HG02885 (cell line): Measurements from ENCODE around the gene PHACTR1.

ENCODE experiments used
- ATAC-seq: cut with Tn5 transposase; IDR thresholded peaks from one replicate; pipeline ENCODE4 v1.9.1; 2021; ENCODE audit warnings: mild to moderate bottlenecking; ENCODE audit not compliant: unreplicated experiment, poor library complexity

The PHACTR1 gene

DNA sequence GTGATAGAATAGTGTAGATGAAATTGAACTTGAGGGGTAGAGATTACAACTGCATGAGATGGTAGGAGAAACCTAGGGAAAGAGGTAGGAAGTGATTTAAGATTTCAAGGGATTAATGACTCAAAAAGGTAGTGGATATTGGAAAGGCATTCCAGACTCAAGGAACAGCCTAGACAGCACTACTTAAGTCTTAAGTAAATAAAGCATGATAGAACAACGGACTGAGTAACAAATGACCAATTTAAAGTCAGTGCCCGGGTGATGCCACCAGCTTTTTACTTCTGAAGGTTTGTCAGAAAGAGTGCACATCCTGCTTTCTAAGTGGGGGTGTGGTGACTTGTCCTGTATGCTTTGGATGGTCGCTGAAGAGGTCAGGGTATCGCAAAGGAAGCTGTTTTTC, 81.8 kb downstream of the PHACTR1 start:
- ATAC-seq = no peak

GRCh38 chr6:12800120-12800519, 83.6 kb downstream of the PHACTR1 start:
- no peak for ATAC-seq

DNA sequence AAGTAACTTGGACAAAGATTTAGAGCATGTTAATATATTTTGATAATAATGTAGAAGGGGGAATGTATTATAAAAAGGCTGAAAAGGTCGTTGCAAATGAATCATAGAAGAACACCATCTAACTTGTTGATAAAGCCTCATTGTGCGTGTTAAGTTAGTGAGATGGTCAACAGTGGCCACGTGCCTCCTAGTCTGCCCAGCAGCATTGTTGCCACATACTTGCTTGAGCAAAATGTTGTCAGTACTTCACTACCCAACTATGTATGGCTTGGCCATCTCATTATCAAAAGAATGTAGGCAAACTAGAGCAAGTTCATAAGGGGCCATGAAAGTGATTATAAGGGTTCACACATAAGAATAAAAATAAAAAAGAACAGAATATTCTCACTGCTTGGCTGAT, 84.6 kb downstream of the PHACTR1 start:
- no peak for ATAC-seq

- no peak for ATAC-seq
Observed at GRCh38 chr6:12802440-12802839, 85.9 kb downstream of the PHACTR1 start.

GRCh38 chr6:12803486-12803885, 86.9 kb downstream of the PHACTR1 start:
- ATAC-seq = no peak

GRCh38 chr6:12804952-12805645, 88.5 kb downstream of the PHACTR1 start:
- no peak for ATAC-seq

DNA sequence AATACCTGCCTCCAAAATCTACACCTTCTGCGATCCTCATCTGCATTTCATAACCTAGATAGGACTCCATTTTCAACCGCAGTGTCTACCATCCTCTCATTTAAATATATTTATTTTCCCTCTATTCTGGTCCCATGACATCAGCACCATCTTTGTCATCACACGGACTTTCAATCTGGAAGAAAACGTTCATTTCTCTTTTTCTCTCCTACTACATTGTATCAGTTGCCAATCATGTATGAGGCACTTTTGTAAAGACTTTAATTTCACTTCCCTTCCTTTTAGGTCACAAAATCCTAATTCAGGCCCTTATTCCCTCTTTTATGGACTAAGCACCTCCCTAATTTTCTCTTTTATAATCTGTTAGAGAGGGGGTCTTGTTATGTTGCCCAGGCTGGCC, 89.6 kb downstream of the PHACTR1 start:
- ATAC-seq = no peak

GRCh38 chr6:12806796-12807195, 90.2 kb downstream of the PHACTR1 start:
- ATAC-seq = no peak

DNA sequence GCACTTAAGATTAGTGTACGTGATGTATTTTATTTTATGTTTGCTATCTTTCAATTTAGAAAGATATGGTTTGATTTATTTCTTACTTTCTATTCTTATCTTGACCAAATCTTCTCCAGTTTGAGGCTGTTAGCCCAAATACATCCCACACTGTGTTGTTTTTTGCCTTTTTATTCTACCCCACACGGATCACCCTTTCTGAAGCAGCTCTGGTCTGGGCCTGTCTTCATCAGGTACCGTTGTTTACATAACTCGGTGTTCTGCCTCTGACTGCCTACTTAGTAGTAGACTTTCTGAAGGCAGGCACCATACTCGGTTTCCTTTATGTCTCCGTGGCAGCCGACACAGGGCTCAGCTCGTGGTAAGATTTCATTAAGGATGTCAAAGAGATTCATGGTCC, 95.0 kb downstream of the PHACTR1 start:
- no peak for ATAC-seq

DNA sequence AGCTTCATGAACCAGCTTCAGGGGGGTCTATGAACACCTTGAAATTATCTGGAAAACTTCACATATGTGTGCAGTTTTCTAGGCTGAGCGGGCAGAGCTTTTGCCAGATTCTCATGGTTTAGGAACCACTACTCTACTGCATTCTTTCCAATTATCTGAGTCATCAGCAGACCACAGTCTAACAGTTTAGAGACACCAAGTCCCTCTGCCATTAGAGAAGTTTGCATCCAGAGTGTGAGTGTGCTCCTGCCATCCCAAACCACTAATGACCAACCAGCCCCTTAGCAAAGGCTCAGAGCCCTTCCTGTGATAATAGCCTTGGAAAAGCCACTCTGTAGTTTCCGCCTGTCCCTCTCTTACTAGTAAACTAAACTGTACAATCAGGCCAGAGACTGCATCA, 96.8 kb downstream of the PHACTR1 start:
- ATAC-seq = no peak

DNA sequence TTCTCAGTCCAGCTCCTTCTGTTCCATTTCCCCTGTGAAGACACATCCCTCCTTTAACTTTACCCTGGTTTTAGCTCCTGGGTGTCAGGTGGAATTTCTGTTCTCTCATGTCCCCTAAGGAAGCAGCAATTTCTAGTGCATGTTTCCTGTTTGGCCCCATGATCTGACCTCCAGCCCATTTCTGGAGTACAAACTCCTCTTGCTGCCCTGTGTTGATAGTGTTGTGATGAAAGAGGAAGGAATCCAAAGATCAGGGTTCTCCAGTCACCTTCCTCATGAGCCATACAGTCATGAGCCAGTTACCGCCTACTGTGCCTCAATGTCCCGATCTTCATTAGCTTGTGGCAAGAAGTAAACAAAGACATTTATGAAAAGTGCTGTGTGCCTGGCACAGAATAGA, 97.4 kb downstream of the PHACTR1 start:
- ATAC-seq = no peak

DNA sequence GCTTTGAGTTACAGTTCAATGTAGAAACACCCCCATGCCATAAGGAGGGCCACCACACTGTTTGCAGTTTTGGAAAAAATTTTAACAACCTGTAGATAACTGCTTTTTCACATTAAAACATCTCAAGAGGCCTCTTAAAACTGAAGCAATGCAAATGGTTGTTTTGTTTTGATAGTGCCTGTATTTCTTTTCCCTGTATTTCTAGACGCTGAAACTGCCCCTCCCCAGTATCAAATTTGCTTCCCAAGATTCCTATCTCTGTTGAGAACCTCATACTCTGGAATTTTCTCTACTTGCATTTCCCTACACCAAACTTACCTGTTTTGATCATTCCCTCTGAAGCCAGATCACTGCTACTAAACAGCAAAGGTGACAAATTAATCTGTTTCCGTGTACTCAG, 98.5 kb downstream of the PHACTR1 start:
- no peak for ATAC-seq

GRCh38 chr6:12815884-12816600, 99.5 kb downstream of the PHACTR1 start:
- ATAC-seq = no peak

- ATAC-seq = no peak
Observed at GRCh38 chr6:12818324-12818723, 101.8 kb downstream of the PHACTR1 start.

GRCh38 chr6:12823847-12824246, 107.3 kb downstream of the PHACTR1 start:
- no peak for ATAC-seq

DNA sequence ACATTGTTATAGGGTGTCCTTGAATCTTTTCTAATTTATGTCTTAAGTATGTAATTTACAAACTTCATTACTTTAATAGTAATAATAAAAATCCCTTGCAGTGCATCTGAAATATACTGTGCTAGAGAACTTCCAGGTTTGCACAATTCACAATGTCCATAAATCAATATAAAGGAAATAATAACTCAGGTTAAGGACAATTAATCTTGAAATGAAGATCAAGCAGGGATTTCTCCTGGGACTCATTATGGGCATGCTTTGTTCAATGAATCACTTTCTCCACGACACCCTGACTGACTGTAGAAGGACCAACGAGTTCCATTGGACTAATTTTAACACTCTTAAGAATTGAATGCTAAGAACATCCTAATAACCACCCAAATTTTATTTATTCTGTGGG, 110.0 kb downstream of the PHACTR1 start:
- ATAC-seq = no peak

DNA sequence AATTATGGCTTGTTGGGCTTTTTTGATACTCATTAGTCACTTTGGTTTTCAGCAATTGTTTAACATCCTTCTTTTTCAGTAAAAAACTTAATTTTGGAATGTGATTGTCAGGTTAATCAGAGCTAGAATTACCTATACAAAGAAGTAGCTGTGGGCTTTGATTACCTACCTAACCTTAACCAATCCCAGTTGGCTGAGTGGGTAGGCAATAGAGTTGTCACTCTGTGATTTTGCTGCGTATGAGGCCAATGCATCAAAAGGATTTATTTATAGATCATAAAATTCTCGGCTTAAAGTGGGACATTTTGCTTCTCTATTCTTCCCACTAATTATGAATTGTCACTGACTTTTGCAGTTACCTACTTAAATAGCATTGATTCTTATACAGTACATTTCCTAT, 111.4 kb downstream of the PHACTR1 start:
- ATAC-seq = no peak

GRCh38 chr6:12832226-12832735, 115.7 kb downstream of the PHACTR1 start:
- no peak for ATAC-seq

DNA sequence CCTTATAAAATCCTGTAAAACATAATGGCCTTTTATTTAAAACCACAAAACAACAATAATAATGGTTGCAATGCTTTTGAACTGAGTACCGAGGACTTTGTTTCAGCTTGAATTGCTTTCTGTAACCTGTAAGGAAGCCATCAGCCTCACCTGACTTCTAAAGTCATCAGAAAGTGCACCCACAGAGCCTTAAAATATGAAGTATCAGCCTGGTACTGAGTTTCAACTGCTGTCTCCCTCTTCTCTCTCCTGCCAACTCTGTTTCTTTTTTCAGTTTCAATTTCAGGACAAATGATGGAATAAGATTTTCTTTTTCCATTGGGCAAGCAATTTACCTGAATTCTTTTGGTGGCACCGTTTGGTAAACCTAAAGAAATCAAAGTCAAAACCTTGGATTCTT, 119.4 kb downstream of the PHACTR1 start:
- no peak for ATAC-seq

- ATAC-seq = no peak
Observed at GRCh38 chr6:12841619-12842018, 125.1 kb downstream of the PHACTR1 start.

DNA sequence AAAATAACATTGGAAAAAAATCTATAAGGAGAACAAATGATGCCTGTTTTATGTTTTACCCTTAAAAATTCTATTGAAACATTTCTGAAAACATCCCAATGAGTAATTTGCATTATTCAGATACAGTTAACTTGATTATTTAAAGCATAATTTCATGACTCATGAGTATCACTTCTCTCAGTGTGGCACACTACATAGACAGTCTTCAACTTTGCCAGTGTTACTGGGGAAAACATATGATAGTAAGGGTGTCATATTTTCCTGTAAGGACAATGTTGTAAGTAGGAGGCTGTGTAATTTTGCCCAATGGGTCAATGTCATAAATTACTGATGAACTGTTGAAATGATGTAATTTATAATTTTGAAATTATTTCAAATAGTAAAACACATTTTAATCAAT, 125.5 kb downstream of the PHACTR1 start:
- ATAC-seq = no peak

GRCh38 chr6:12842658-12843057, 126.1 kb downstream of the PHACTR1 start:
- ATAC-seq = no peak
